PC-3 (cell line): Measurements from ENCODE around the gene ZNF100. TPM values are rescaled to one million over a fixed set of nuclear protein-coding genes. Genes with fewer than 3 reads are reported as not detected.
"Not testable (repeated sequence)": the region's sequence is repeated elsewhere in the genome, so short reads cannot be mapped to it uniquely, and the experiment has no call there.

Experiments used
- ATAC-seq: fragments of 200-7000 bp; cut with Tn5 transposase; 2 replicates; pipeline ENCODE4 v1.9.1; 2020; ENCODE audit warnings: mild to moderate bottlenecking, moderate library complexity
- BruUV-seq: library from RNA; stranded (reverse); fragments of 400-500 nt; replicated peaks from 2 replicates; lab custom pipeline; 2021; lab: Mats Ljungman, UMichigan
- CTCF ChIA-PET: fragments of 300-600 bp; sonication (Branson Sonifier 250); formaldehyde crosslinking; loops from one replicate; lab custom pipeline; 2022; ENCODE audit warnings: antibody characterized with exemption; lab: Charles Lee
- POLR2A ChIA-PET: fragments of 300-600 bp; sonication (Branson Sonifier 250); formaldehyde crosslinking; loops from one replicate; lab custom pipeline; 2022; ENCODE audit warnings: antibody characterized with exemption; ENCODE audit not compliant: unreplicated experiment; lab: Charles Lee
- DNase-seq: peaks from one replicate; pipeline ENCODE4 v3.0.0-alpha.2; 2015
- H2AFZ ChIP-seq: fragments of 300-600 bp; sonication (generic); 2 replicates; pipeline ENCODE4 v1.6.0; 2016; ENCODE audit warnings: antibody characterized with exemption, low read length
- H3F3A ChIP-seq: fragments of 300-600 bp; sonication (generic); one replicate; pipeline ENCODE4 v1.6.0; 2017; ENCODE audit warnings: antibody characterized with exemption, low read length, control low read depth, mild to moderate bottlenecking; ENCODE audit not compliant: unreplicated experiment
- H3K27ac ChIP-seq: fragments of 300-600 bp; sonication (generic); 2 replicates; pipeline ENCODE4 v1.5.1; 2016; ENCODE audit warnings: mild to moderate bottlenecking, low read length
- H3K27me3 ChIP-seq: fragments of 300-600 bp; sonication (generic); 2 replicates; pipeline ENCODE4 v1.6.1; 2016; ENCODE audit warnings: low read length, mixed read lengths
- H3K36me3 ChIP-seq: fragments of 300-600 bp; sonication (generic); 2 replicates; pipeline ENCODE4 v1.6.1; 2016; ENCODE audit warnings: low read depth, mixed run types, low read length, mixed read lengths
- H3K4me1 ChIP-seq: fragments of 300-600 bp; sonication (generic); 2 replicates; pipeline ENCODE4 v1.5.1; 2016; ENCODE audit warnings: low read length; ENCODE audit not compliant: insufficient read depth
- H3K4me2 ChIP-seq: fragments of 300-600 bp; sonication (generic); 2 replicates; pipeline ENCODE4 v1.6.0; 2016; ENCODE audit warnings: low read length
- H3K4me3 ChIP-seq: fragments of 300-600 bp; sonication (generic); 2 replicates; pipeline ENCODE4 v1.5.1; 2016; ENCODE audit warnings: mild to moderate bottlenecking, low read length, mixed read lengths
- H3K79me2 ChIP-seq: fragments of 300-600 bp; sonication (generic); 2 replicates; pipeline ENCODE4 v1.6.1; 2017; ENCODE audit warnings: low read length, mixed read lengths
- H3K9ac ChIP-seq: fragments of 300-600 bp; sonication (generic); 2 replicates; pipeline ENCODE4 v1.6.0; 2016; ENCODE audit warnings: mild to moderate bottlenecking, low read length
- H3K9me2 ChIP-seq: fragments of 300-600 bp; sonication (generic); replicated peaks from 2 replicates; pipeline ENCODE4 v1.6.1; 2016; ENCODE audit warnings: mixed run types, low read length, mixed read lengths
- H3K9me3 ChIP-seq: fragments of 300-600 bp; sonication (generic); 2 replicates; pipeline ENCODE4 v1.6.1; 2016; ENCODE audit warnings: low read length, mixed read lengths
- H4K20me1 ChIP-seq: fragments of 300-600 bp; sonication (generic); 2 replicates; pipeline ENCODE4 v1.6.1; 2016; ENCODE audit warnings: low read length, mixed read lengths
- EZH2 ChIP-seq: fragments of 300-600 bp; sonication (generic); IDR thresholded peaks from one replicate; pipeline ENCODE4 v1.6.1; 2017; ENCODE audit warnings: antibody characterized with exemption, mild to moderate bottlenecking, low read length; ENCODE audit not compliant: unreplicated experiment
- EZH2phosphoT487 ChIP-seq: fragments of 300-600 bp; sonication (generic); IDR thresholded peaks from 2 replicates; pipeline ENCODE4 v1.6.1; 2018; ENCODE audit warnings: mild to moderate bottlenecking, antibody characterized with exemption, low read length, borderline replicate concordance
- intact Hi-C: fragments of 100-400 bp; cut with micrococcal nuclease; formaldehyde crosslinking; loops from 2 replicates; pipeline ENCODE4 v1.9.0; 2023
- total RNA-seq: library from RNA; depleted of rRNA; stranded (reverse); fragments of >200 nt; gene quantifications from 2 replicates; pipeline ENCODE4 v1.2.3, GENCODE V29; 2014
- TF ChIP-seq, protein P1 (sequence below): fragments of 300-600 bp; sonication (generic); conservative IDR thresholded peaks from 2 replicates; pipeline ENCODE4 v1.5.1; 2017; ENCODE audit warnings: antibody characterized with exemption, low read depth, mild to moderate bottlenecking, low read length

The ZNF100 gene
- total RNA-seq, 1 experiment from 2014 or later: 1.7 TPM

DNA sequence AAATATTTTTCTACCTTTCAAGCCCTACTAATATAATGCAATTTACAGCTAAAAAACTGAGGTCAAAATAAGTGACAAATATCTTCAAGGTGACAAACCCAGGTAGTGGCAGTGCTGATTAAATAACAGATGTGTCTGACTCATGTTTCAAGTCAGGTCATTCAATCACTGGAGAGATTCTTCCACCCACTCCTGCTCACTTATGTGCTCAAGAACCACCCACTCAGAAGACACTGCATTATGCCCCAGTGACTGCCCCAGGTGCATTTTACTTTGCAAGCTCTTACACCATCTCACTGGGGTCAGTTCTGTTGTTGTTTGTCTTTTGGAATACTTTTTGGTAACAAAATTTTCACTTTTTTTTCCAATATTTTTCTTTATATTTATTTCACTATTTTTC lies 2.2 kb downstream of the ZNF100 start:
- Histone ChIP-seq H3K27ac (no peak overlapping the region), H3K4me1 (no peaks in the 10 kb centered on the region), H3K4me2 (no peak overlapping the region), H2AFZ (no peak overlapping the region), H3K27me3 (no peaks in the 10 kb centered on the region), H3K79me2 (no peaks in the 10 kb centered on the region), H3F3A (no peaks in the 10 kb centered on the region), H4K20me1 (no peaks in the 10 kb centered on the region), H3K9me3 (peaks cover 19% of the 10 kb centered on the region; the same call in 1 of the 2 replicates), H3K9ac (no peak overlapping the region), H3K9me2 (no peaks in the 10 kb centered on the region), H3K4me3 (no peak overlapping the region), H3K36me3 (peaks cover 17% of the 10 kb centered on the region)
- no TSS peak for BruUV-seq
- intact Hi-C loops: no loop called here
- ChIA-PET POLR2A (no interaction called here), CTCF (no interaction called here)
- DNase-seq (no peak), ATAC-seq (no peak)
- TF ChIP-seq EZH2phosphoT487 (no peak), EZH2 (no peak)
- TF ChIP-seq, protein P1, sequence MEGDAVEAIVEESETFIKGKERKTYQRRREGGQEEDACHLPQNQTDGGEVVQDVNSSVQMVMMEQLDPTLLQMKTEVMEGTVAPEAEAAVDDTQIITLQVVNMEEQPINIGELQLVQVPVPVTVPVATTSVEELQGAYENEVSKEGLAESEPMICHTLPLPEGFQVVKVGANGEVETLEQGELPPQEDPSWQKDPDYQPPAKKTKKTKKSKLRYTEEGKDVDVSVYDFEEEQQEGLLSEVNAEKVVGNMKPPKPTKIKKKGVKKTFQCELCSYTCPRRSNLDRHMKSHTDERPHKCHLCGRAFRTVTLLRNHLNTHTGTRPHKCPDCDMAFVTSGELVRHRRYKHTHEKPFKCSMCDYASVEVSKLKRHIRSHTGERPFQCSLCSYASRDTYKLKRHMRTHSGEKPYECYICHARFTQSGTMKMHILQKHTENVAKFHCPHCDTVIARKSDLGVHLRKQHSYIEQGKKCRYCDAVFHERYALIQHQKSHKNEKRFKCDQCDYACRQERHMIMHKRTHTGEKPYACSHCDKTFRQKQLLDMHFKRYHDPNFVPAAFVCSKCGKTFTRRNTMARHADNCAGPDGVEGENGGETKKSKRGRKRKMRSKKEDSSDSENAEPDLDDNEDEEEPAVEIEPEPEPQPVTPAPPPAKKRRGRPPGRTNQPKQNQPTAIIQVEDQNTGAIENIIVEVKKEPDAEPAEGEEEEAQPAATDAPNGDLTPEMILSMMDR: no peak

- POLR2A ChIA-PET, H3K4me1 ChIP-seq: not testable (repeated sequence)
Observed at GRCh38 chr19:21761547-21761946, 5.8 kb downstream of the ZNF100 start.

GRCh38 chr19:21758296-21758695 lies 9.1 kb downstream of the ZNF100 start:
- H3K36me3 ChIP-seq: peaks cover 11% of the 10 kb centered on the region
- H3K4me1 ChIP-seq: no peaks in the 10 kb centered on the region
- no peaks in the 10 kb centered on the region for H3K27me3 ChIP-seq
- no peaks in the 10 kb centered on the region for H3K9me2 ChIP-seq
- no peak overlapping the region for H3K27ac ChIP-seq
- ChIA-PET POLR2A (no interaction called here), CTCF (no interaction called here)
- peaks cover 34% of the 10 kb centered on the region for H3K9me3 ChIP-seq
- intact Hi-C loops: no loop called here
- H3K4me2 ChIP-seq: no peak overlapping the region
- DNase-seq (no peak), ATAC-seq (no peak)
- H3K9ac ChIP-seq: no peak overlapping the region
- H3K79me2 ChIP-seq: no peaks in the 10 kb centered on the region
- no peaks in the 10 kb centered on the region for H3F3A ChIP-seq
- H4K20me1 ChIP-seq: no peaks in the 10 kb centered on the region
- H2AFZ ChIP-seq: no peak overlapping the region
- no peak overlapping the region for H3K4me3 ChIP-seq
- TF ChIP-seq EZH2 (no peak), EZH2phosphoT487 (no peak)
- TF ChIP-seq, protein P1: no peak
- no TSS peak for BruUV-seq

More at GRCh38 chr19:21761547-21761946, 5.8 kb downstream of the ZNF100 start:
- H3F3A ChIP-seq, H3K27ac ChIP-seq, BruUV-seq, DNase-seq, H3K27me3 ChIP-seq, H3K9ac ChIP-seq, intact Hi-C loops, H3K4me3 ChIP-seq, H3K9me2 ChIP-seq, H4K20me1 ChIP-seq, H3K4me2 ChIP-seq, CTCF ChIA-PET, H2AFZ ChIP-seq, H3K79me2 ChIP-seq, ATAC-seq: not testable (repeated sequence)
- Histone ChIP-seq H3K36me3 (peaks cover 17% of the 10 kb centered on the region), H3K9me3 (peaks cover 35% of the 10 kb centered on the region)

DNA sequence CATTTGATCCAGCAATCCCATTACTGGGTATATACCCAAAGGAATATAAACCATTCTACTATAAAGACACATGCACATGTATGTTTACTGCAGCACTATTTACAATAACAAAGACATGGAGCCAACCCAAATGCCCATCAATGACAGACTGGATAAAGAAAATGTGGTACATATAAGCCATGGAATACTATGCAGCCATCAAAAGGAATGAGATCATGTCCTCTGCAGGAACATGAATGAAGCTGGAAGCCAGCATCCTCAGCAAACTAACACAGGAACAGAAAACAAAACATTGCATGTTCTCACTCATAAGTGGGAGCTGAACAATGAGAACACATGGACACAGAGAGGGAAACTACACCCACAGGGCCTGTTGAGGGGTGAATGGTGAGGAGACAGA lies 11.8 kb downstream of the ZNF100 start:
- BruUV-seq, H3K4me3 ChIP-seq, H3K27ac ChIP-seq, H3K79me2 ChIP-seq, H3K9ac ChIP-seq, CTCF ChIA-PET, ATAC-seq, POLR2A ChIA-PET, DNase-seq, H3F3A ChIP-seq, H3K9me2 ChIP-seq, H2AFZ ChIP-seq, H3K36me3 ChIP-seq, H3K27me3 ChIP-seq, H4K20me1 ChIP-seq, H3K4me1 ChIP-seq, intact Hi-C loops, H3K4me2 ChIP-seq: not testable (repeated sequence)
- H3K9me3 ChIP-seq: peaks cover 27% of the 10 kb centered on the region; the same call in 1 of the 2 replicates
